HG03159 (cell line): ENCODE measurements around the gene ZNF501.
A peak's percentile ranks its signal among the peaks of the same experiment; 100 is the strongest.

Source experiments
- ATAC-seq: cut with Tn5 transposase; IDR thresholded peaks from one replicate; pipeline ENCODE4 v1.9.1; 2021; ENCODE audit warnings: mild to moderate bottlenecking, moderate library complexity; ENCODE audit not compliant: unreplicated experiment

Gene ZNF501

DNA sequence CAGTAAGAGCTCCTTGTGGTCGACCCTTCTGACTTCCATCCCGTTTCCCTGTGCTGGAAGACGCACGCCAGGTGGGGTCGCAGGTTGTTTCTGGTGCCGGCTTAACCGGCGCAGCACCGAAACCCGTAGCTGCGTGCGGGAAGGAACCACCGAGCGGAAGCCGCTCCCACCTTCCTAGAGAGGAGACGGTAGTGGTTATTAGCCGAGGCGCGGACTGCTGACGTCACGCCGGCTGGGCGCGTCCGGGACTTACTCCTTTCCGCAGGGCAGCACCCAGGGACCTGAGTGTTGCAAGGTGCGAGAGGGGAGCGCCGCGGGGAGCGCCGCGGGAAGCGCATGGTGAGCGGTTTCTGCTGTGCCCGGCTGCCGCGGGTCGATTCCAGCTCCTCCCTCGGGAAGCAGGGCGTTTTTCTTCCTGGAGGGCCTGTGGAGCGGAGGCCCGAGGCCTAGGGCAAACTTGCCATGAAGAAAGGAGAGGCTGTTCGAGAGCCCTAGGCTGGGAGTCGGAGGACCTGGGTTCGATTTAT is at the start of gene ZNF501:
ZNF501 (plus strand) TSS at position 252 of the 527 bp plus-strand sequence. CDS start 4,787 bp downstream, outside the sequence.
- no peak for ATAC-seq

DNA sequence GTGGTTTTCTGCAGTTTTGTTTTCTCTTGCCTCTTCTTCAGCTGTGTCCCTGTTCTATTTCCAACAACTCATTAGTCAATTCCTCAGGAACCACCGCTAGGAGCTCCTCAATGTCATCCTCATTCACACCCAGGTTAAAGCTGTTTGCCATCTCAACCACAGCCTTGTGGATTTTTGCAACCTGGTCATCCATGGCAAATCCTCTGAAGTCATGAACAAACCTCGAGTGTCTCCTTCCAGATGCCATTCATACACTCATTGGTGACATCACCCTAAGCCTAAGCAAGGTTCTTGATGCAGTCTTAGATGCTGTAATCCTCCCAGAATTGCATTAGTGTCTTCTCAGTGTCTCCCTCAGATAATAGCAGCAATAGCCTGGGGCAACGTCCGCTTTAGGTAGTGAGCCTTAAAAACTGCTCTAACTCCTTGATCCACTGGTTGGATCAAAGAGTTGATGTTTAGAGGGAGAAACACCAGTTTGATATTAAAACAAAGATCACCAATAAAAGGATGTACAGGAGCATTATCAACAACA is 48.4 kb upstream of the ZNF501 start:
- ATAC-seq: no peak

DNA sequence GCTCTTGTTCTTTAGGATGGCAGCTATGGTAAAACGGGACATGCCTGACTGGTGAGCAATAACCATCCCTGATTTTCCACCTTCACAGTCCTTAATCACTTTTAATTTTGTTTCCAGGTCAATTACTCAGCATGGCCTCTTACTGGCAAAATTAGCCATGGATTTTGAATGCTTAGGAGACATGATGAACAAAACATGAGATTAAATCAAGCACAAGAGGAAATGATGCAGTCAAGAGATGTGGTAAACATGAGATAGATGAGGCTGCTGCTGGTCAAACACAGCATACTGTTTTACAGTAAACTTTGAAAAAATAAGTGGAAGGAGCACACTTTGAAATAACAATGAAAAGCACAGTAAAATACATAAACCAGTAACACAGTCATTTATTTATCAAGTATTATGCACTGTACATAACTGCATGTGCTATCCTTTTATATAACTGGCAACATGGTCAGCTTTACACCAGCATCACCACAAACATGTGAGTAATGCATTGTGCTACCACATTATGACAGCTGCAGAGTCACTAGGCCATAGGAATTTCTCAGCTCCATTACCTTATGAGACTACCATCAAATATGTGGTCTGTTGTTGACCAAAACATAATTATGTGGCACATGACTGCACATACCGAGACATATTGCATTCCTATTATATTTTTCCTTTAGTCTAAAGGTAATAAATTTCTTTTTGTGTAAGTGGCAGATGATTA is 47.1 kb upstream of the ZNF501 start:
- no peak for ATAC-seq

DNA sequence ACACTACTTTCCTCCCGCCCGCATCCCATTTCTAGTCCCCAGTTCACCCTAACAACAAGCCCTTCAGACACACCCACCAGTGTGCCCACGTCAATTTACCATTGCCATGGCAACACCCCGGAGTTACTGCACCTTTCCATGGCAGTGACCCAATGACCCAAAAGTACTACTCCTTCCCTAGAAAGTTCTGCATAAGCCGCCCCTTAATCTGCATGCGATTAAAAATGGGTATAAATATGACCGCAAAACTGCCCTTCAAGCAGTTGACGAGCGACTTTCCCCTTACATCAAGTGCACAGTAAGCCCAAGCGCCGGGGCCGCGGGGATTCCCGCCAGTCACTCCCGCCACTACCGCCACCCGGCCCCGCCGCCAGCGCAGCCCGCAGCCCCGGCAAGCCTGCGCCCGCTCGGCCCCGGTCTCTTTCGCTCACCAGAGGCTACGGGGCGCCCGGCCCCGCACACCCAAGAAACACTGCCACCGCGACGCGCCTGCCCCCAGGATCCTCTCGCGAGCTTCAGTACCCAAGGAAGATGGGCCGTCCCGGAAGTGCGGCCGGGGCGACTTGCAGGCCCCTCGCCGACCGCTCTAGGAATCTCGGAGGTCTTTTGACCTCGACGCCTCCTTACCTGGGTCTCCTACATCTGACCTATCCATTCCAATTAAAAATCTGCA is 44.2 kb upstream of the ZNF501 start:
- ATAC-seq: peak; percentile 87

DNA sequence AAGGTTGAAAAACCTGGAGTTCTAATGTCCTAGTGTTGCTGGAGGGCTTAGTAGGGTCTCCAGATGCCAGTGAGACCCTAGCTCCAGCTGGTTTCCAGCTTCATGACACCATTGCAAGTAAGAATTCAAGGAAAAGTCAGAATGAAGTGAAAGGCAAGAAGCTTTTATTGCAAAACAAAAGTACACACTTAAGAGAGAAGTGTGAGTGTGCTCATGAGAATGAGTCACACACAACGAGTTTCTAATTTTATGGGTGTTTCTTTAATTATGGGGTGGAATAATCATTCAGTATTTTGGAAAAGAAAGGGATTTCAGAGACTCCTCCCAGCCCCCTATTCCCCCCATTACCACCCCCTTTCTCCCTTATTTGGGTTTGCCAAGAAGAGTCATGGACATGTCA is 41.5 kb upstream of the ZNF501 start:
- no peak for ATAC-seq

GRCh38 chr3:44712455-44713075 is 16.9 kb upstream of the ZNF501 start, which contains the start of gene ZNF502:
Gene ZNF502, plus strand, starts transcription at chr3:44712660. Its CDS starts 7,602 bp downstream, at chr3:44720262.
- peak; percentile 63 for ATAC-seq

- no peak for ATAC-seq
Measured at GRCh38 chr3:44721231-44722102, 8.0 kb upstream of the ZNF501 start.

GRCh38 chr3:44722103-44722401 is 7.4 kb upstream of the ZNF501 start:
- ATAC-seq: no peak

DNA sequence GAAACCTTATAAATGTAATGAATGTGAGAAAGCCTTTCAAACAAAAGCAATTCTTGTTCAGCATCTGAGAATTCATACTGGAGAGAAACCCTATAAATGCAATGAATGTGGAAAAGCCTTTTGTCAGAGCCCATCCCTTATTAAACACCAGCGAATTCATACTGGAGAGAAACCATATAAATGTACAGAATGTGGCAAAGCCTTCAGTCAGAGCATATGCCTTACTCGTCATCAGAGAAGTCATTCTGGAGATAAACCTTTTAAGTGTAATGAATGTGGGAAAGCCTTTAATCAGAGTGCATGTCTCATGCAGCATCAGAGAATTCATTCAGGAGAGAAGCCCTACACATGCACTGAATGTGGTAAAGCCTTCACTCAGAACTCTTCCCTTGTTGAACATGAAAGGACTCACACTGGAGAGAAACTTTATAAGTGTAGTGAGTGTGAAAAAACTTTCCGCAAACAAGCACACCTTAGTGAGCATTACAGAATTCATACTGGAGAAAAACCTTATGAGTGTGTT is 5.3 kb downstream of the ZNF501 start:
- ATAC-seq: no peak

- no peak for ATAC-seq
Measured at GRCh38 chr3:44761101-44761423, 31.6 kb downstream of the ZNF501 start.

DNA sequence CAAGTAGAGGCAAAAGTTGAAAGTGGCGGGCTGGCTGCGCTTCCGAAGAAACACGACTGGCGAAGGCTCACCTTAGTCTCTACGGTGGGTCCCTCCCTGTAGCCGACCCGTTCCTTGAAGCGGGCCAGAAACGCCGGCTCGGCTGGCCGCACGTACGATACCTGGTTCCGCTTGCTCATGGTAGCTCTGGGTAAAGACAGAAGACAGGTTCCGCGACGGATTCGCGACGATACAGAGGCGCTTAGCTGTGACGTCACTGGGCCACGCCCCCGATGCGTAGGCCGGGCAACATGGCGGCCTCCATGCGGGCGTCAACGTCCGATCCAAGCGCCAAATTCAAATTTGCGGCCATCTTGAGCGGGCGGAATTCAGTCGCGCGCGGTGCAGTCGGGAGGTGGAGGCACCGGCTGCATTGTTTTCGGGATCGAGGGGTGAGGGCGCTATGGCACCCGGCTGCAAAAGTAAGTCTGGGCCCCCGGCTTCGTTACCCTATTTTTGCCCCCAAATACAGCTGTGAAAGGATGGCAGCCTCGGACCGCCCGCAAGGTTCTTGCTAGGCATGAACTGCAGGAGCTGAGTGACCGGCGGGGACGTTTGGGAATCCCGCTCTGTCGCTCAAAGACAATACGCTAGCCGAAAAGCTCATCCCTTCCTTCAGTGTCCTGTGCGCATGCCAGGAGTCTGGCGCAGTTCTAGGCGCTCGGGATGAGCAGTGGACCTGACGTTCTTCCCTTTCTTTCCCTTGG is 32.2 kb downstream of the ZNF501 start, which contains the start of the genes KIAA1143 and KIF15:
KIAA1143 (minus strand) TSS at position 196 of the 746 bp plus-strand sequence; CDS start at position 179, 17 bp downstream.
KIF15 (plus strand) TSS at position 371 of the 746 bp plus-strand sequence; CDS start at position 443, 72 bp downstream.
- peak; percentile 88 for ATAC-seq

- peak; percentile 14 for ATAC-seq
Measured at GRCh38 chr3:44762170-44762677, 32.8 kb downstream of the ZNF501 start.

DNA sequence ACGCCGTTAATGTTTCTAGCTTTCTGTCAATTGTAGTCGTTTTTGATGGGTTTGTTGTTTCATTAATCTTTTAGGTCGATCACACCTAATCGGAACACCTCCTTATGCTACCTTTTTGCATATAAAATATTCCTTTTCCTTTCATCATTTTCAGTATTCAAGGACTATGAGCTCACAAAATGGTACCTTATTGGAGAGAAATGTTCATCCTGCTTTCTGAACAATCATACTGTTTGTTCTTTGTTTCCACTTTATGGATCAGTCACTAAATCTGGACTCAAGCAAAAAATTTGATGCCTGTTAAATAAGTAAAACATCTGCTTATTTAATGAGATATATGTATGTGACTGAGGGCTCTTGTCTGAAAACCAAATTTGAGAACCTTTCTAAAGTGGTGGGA is 33.3 kb downstream of the ZNF501 start:
- ATAC-seq: no peak

GRCh38 chr3:44764248-44764647 is 34.8 kb downstream of the ZNF501 start:
- ATAC-seq: no peak

DNA sequence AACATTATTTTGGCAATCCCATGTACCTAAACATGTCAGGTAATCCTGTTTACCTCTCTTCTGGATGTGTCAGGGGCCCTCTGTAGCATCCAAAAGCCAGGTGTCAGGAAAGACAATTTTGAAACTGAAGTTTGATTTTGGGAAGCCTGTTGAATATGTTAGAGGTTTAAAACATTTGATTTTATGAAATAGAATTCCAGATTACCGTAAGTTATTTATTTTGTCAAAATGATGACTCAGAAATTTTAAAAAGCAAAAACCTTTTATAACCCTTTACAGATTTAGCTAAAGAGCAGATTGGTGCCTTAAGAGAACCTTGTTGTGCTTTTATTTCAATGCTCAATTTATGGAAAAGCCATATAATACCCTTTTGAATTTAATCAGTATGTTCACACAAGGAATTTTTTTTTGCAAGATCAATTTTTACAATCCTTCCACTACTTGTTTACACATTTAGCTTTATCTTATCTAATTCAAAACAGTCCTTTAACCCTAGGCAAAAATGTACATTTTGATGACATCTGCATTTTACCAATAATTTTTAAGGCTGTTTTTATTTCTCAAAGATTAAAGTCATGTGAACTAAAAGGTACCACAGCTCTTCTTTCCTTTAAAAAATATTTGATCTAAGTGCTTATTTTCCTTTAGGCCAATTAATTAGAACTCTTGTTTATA is 42.1 kb downstream of the ZNF501 start:
- no peak for ATAC-seq

- ATAC-seq: no peak
Measured at GRCh38 chr3:44772099-44772442, 42.6 kb downstream of the ZNF501 start.

DNA sequence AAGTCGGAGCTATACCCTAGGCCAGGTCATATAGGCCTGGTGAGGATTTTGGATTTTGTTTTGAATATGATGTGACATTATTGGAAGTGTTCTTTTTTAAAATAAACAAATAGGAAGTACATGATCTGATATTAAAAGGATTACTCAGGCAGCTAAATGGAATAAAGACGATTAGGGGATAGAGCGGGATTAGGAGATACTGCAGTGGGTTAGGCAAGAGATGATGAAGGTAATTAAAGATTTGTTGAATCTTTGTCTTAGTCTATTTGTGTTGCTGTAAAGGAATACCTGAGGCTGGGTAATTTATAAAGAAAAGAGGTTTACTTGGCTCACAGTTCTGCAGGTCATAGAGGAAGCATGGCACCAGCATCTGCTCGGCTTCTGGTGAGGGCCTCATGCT is 53.5 kb downstream of the ZNF501 start:
- ATAC-seq: no peak
